Body of pancreas (tissue), 4 donors: Measurements from ENCODE around the gene IER5L.

Experiments used
- POLR2A ChIP-seq, 3 donors: fragments of 450-650 bp; IDR thresholded peaks; one replicate each; pipeline ENCODE4 v1.6.1; 2016; ENCODE audit warnings: antibody characterized with exemption in 3 of 3, mild to moderate bottlenecking in 2 of 3
- TF ChIP-seq, protein P1 (sequence below), 7 experiments: fragments of 450-650 bp in 4 of 7; fragments of 200-600 bp in 3 of 7; sonication (generic) in 3 of 7; IDR thresholded peaks; one replicate each; pipeline ENCODE4 v1.5.1; 2016 to 2019; ENCODE audit warnings: antibody characterized with exemption in 7 of 7

DNA sequence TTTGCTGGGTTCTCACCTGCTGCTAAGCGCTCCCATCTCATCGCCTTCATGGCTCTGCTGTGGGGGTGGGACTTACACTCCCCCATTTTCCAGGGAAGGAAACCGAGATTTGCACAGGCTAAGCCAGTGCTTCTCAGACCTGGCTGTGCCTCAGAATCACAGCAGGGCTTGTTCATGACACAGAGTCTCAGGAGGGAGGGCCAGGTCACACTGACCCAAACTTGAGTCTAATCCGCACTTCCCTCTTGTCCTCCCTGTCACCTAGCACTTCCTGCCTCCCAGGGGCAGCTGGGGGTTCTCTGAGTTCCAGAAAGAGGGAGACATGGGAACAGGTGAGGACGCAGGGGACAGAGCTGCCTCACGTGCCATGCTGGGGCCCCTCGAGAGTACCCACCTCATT lies 15.6 kb upstream of the IER5L start:
- TF ChIP-seq, protein P1, sequence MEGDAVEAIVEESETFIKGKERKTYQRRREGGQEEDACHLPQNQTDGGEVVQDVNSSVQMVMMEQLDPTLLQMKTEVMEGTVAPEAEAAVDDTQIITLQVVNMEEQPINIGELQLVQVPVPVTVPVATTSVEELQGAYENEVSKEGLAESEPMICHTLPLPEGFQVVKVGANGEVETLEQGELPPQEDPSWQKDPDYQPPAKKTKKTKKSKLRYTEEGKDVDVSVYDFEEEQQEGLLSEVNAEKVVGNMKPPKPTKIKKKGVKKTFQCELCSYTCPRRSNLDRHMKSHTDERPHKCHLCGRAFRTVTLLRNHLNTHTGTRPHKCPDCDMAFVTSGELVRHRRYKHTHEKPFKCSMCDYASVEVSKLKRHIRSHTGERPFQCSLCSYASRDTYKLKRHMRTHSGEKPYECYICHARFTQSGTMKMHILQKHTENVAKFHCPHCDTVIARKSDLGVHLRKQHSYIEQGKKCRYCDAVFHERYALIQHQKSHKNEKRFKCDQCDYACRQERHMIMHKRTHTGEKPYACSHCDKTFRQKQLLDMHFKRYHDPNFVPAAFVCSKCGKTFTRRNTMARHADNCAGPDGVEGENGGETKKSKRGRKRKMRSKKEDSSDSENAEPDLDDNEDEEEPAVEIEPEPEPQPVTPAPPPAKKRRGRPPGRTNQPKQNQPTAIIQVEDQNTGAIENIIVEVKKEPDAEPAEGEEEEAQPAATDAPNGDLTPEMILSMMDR (IDR thresholded peaks at IDR 0.05): no peak
- no peak for TF ChIP-seq POLR2A (IDR thresholded peaks at IDR 0.05)
